Right ventricle myocardium superior (tissue), 1 donor: ENCODE data around the gene RADIL. TPM values are rescaled to one million over a fixed set of nuclear protein-coding genes. Genes with fewer than 3 reads are reported as not detected.
"Not testable (repeated sequence)": the region's sequence is repeated elsewhere in the genome, so short reads cannot be mapped to it uniquely, and the experiment has no call there.

ENCODE experiments used
- ATAC-seq: fragments of 200-7000 bp; cut with Tn5 transposase; one replicate; pipeline ENCODE4 v1.9.1; 2020; ENCODE audit warnings: mild to moderate bottlenecking; ENCODE audit not compliant: poor library complexity
- DNase-seq: peaks from one replicate; pipeline ENCODE4 v3.0.0-alpha.2; 2020
- intact Hi-C: fragments of 100-400 bp; cut with DNase I; formaldehyde crosslinking; loops from one replicate; pipeline ENCODE4 v1.11.2; 2022
- long read RNA-seq: library from polyadenylated mRNA; unstranded; transcript quantifications from one replicate; pipeline ENCODE4 v2.0.0, GENCODE V29; 2021
- total RNA-seq: library from RNA; stranded (reverse); fragmentation: NEBNext Ultra II Directional; extraction: Animal tissue kit (Norgen Biotek cat#: 25700); gene quantifications from one replicate; pipeline ENCODE4 v1.2.1, GENCODE V29; 2021
- donor health status: DM: no; HTN: yes; CAD: no; lungs with severe emphysema.

The RADIL gene
- 4.0 TPM for total RNA-seq
- long read RNA-seq, partial matches to known transcripts = 8 of 11 reads
- long read RNA-seq, other reads (novel, unspliced or antisense) = 2 of 11 reads

DNA sequence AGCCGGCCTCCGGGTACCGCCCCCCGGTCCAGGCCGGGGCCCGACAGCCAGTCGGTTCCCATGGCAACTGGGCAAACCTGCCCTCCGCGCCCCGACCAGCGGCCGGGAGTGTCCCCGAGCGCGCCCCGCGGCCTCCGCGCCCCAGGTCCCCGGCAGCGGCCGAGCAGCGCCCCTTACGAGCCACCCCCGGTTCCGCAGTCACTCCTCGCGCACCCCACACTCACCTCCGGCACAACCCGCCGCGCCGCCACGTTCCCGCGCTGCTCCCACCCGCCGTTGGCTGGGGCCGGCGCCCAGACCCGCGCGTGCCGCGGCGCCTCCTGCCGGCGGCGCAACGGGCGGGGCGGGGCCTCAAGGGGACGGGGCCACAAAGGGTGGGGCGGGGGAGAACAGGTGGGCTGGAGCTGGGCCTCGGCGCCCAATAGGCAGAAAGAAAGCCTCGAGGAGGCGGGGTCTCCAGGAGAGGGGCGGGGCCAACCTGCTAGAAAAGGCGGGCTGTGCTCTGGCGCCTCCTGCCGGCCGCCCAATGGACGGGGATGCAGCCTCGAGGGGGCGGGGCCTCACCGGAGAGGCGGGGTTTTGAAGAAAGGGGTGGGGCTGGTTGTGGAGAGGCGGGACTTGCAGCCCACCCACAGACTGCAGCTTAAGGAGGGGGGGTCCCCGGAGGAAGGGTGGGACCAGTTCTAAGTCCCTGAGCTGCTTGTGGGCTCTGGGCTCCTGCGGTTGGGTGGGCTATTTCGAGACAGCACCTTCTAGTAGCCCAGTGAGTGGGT lies at the start of gene RADIL:
RADIL (minus strand) TSS at position 345 of the 773 bp plus-strand sequence. CDS start 5,577 bp downstream, outside the sequence.
- DNase-seq = peak; percentile 96
- ATAC-seq = peak; percentile 92
- intact Hi-C loops = loop anchor here (10.0 kb wide), 1 partner anchor 89 kb away; no protein-coding TSS in a partner anchor

DNA sequence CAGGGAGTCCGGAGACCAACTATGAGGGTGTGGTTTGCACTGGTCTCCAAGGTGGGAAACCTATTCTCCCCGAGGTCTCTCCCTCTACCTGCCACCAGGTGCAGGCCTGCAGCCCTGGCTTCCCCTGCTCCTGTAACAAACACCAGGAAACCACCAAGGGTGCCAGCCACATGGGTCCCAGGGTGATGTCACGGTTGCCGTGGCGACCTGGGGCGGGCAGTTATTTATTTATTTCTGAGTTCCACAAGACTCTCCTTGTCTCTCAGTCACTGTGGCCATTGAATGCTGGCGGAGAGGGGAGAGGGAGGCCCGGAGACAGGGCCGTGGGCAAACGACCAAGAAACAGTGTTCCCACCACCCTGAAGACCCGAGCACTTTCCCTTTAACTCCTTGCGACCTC lies 48.4 kb upstream of the RADIL start:
- intact Hi-C loops = no loop called here
- ATAC-seq = no peak
- DNase-seq = no peak

GRCh38 chr7:4929005-4929404 lies 45.5 kb upstream of the RADIL start:
- no peak for DNase-seq
- intact Hi-C loops = no loop called here
- ATAC-seq = no peak

GRCh38 chr7:4928445-4928844 lies 44.9 kb upstream of the RADIL start:
- ATAC-seq = no peak
- intact Hi-C loops = no loop called here

GRCh38 chr7:4919969-4920766 lies 36.7 kb upstream of the RADIL start:
- intact Hi-C loops = no loop called here
- DNase-seq = no peak
- no peak for ATAC-seq

More at GRCh38 chr7:4928445-4928844, 44.9 kb upstream of the RADIL start:
- DNase-seq = no peak

- intact Hi-C loops = no loop called here
- no peak for DNase-seq
- no peak for ATAC-seq
Observed at GRCh38 chr7:4916113-4916512, 32.6 kb upstream of the RADIL start.

DNA sequence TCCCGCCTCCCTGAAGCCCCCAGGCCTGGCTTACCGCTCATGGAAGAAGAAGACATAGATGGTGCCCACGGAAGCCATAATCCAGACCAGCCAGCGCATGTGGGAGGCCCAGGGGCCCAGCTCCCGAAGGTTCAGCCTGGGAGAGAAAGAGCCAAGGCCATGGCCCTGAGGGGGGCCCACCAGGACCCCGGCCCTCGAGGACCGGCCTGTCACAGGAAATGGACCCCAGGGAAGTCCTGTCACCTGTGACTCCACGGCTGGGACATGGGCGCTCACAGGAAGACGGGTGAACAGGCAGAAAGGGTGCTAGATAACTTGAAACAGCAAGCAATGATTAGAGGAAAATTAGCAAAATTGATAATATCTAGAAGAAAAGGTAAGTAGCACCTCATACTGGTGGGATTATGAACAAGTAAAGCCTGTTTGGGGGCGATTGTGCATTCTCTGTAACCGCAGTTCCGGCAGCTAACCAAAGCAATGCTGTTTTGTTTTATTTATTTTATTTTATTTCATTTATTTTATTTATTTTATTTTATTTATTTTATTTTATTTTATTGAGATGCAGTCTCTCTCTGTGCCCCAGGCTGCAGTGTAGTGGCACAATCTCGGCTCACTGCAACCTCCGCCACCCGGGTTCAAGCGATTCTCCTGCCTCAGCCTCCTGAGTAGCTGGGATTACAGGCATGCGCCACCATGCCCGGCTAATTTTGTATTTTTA lies 27.8 kb upstream of the RADIL start:
- ATAC-seq (no peak), DNase-seq (no peak)
- intact Hi-C loops = no loop called here

GRCh38 chr7:4906682-4907081 lies 23.2 kb upstream of the RADIL start:
- intact Hi-C loops = no loop called here
- ATAC-seq = no peak
- DNase-seq = no peak

- no peak for DNase-seq
- no peak for ATAC-seq
- intact Hi-C loops = no loop called here
Observed at GRCh38 chr7:4905171-4905570, 21.7 kb upstream of the RADIL start.

DNA sequence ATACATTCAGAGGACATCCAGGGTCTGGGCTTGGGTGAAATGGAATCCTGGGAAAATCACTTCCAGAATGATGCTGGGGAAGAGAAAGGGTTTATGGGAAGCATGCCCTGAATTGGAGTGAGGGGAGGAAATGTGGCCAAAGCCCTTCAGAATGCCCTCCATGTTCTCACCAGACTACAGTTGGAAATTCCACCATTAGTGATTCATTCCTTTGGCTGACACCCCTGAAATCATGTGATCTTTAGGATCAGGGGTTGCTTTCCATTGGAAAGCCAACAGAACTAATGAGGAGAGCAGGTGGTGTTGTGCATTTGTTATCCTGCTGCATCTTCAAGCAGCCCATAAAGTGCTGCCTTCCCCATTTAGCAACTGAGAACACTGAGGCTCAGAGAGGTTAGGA lies 20.8 kb upstream of the RADIL start:
- ATAC-seq (no peak), DNase-seq (no peak)
- intact Hi-C loops = no loop called here

GRCh38 chr7:4895766-4896165 lies 12.2 kb upstream of the RADIL start:
- intact Hi-C loops = no loop called here
- ATAC-seq (no peak), DNase-seq (no peak)

DNA sequence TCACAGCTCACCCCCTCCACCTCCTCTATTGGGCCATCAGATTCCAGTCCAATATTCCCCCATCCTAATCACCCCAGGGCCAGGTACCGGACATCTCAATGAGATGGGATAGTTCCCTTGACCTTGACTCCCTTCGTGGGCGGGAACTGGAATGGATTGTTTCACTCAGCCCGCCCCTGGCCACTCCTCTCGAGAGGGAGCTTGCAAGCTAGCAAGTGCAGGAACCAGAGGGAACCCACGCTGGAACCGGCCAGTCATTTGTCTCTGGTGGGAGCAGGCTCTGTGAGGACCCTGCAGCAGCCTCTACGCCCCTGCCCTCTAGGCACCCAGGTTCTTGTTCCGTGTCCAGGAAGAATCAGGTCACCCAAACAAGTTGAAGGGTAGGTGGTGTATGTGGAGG lies 11.0 kb upstream of the RADIL start:
- intact Hi-C loops = no loop called here
- ATAC-seq (no peak), DNase-seq (no peak)

- intact Hi-C loops = no loop called here
- no peak for ATAC-seq
- DNase-seq = no peak
Observed at GRCh38 chr7:4893929-4894475, 10.5 kb upstream of the RADIL start.

DNA sequence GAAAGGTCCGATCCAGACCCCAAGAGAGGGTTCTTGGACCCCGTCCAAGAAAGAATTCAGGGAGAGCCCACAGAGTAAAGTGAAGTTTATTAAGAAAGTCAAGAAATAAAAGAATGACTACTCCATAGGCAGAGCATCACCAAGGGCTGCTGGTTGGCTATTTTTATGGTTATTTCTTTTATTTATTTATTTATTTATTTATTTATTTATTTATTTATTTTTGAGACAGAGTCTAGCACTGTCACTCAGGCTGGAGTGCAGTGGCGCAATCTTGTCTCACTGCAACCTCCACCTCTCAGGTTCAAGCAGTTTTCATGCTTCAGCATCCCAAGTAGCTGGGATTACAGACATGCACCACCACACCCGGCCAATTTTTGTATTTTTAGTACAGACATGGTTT lies 9.7 kb upstream of the RADIL start:
- ATAC-seq, DNase-seq, intact Hi-C loops: not testable (repeated sequence)

DNA sequence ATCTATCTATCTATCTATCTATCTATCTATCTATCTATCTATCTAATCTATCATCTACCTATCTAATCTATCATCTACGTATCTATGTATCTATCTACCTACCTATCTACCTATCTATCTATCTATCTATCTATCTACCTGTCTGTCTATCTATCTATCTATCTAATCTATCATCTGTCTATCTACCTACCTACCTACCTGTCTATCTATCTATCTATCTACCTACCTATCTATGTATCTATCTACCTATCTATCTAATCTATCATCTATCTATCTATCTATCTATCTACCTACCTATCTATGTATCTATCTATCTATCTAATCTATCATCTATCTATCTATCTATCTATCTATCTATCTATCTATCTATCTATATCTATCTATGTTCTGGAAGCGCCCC lies 8.0 kb upstream of the RADIL start:
- DNase-seq, intact Hi-C loops, ATAC-seq: not testable (repeated sequence)

GRCh38 chr7:4889682-4890081 lies 6.2 kb upstream of the RADIL start:
- DNase-seq = no peak
- ATAC-seq = no peak
- intact Hi-C loops = loop anchor here (10.0 kb wide), 1 partner anchor 95 kb away; no protein-coding TSS in a partner anchor

- intact Hi-C loops = loop anchor here (10.0 kb wide), 1 partner anchor 93 kb away; no protein-coding TSS in a partner anchor
- DNase-seq (no peak), ATAC-seq (no peak)
Observed at GRCh38 chr7:4888161-4888560, 4.6 kb upstream of the RADIL start.

GRCh38 chr7:4886671-4887070 lies 3.2 kb upstream of the RADIL start:
- ATAC-seq (no peak), DNase-seq (no peak)
- intact Hi-C loops = loop anchor here (10.0 kb wide), 1 partner anchor 92 kb away; no protein-coding TSS in a partner anchor
